ENCODE measurements around the gene AGBL3. TPM values are rescaled to one million over a fixed set of nuclear protein-coding genes. Genes with fewer than 3 reads are reported as not detected.

AGBL3 gene
- total RNA-seq, 1 donor from 2014 or later: 8.8 TPM

- H3K4me1 Mint-ChIP-seq (ENCODE audit: low read depth): no peaks in the 10 kb centered on the region
- no peak for DNase-seq (ENCODE audit: low spot score, unreplicated experiment)
- TF ChIP-seq CTCF (IDR thresholded peaks at IDR 0.05; ENCODE audit: unreplicated experiment): no peak
- H3K36me3 Mint-ChIP-seq (ENCODE audit: insufficient read depth): peaks cover 2% of the 10 kb centered on the region
- no peak overlapping the region for H3K4me3 Mint-ChIP-seq (ENCODE audit: low read depth)
- no peaks in the 10 kb centered on the region for H3K27me3 Mint-ChIP-seq
- no peak overlapping the region for H3K27ac Mint-ChIP-seq
- peaks cover 20% of the 10 kb centered on the region for H3K9me3 Mint-ChIP-seq (ENCODE audit: low read depth)
These were observed 143.3 kb downstream of the AGBL3 start for GRCh38 chr7:135129579-135129978.

GRCh38 chr7:135143885-135144668, 157.8 kb downstream of the AGBL3 start:
- no peak overlapping the region for H3K4me3 Mint-ChIP-seq (ENCODE audit: low read depth)
- no peak for TF ChIP-seq CTCF (IDR thresholded peaks at IDR 0.05; ENCODE audit: unreplicated experiment)
- DNase-seq (ENCODE audit: low spot score, unreplicated experiment): no peak
- no peak overlapping the region for H3K27ac Mint-ChIP-seq
- no peaks in the 10 kb centered on the region for H3K27me3 Mint-ChIP-seq
- no peaks in the 10 kb centered on the region for H3K36me3 Mint-ChIP-seq (ENCODE audit: insufficient read depth)
- H3K9me3 Mint-ChIP-seq (ENCODE audit: low read depth): peaks cover 11% of the 10 kb centered on the region
- H3K4me1 Mint-ChIP-seq (ENCODE audit: low read depth): peaks cover 8% of the 10 kb centered on the region

GRCh38 chr7:135147341-135147898, 161.1 kb downstream of the AGBL3 start:
- Mint-ChIP-seq H3K4me1 (ENCODE audit: low read depth) (peaks cover 8% of the 10 kb centered on the region), H3K27me3 (no peaks in the 10 kb centered on the region), H3K9me3 (ENCODE audit: low read depth) (no peaks in the 10 kb centered on the region), H3K36me3 (ENCODE audit: insufficient read depth) (no peaks in the 10 kb centered on the region), H3K4me3 (ENCODE audit: low read depth) (no peak overlapping the region), H3K27ac (no peak overlapping the region)
- no peak for DNase-seq (ENCODE audit: low spot score, unreplicated experiment)
- no peak for TF ChIP-seq CTCF (IDR thresholded peaks at IDR 0.05; ENCODE audit: unreplicated experiment)

- peaks cover 3% of the 10 kb centered on the region for H3K36me3 Mint-ChIP-seq (ENCODE audit: insufficient read depth)
- H3K4me1 Mint-ChIP-seq (ENCODE audit: low read depth): peaks cover 8% of the 10 kb centered on the region
- H3K9me3 Mint-ChIP-seq (ENCODE audit: low read depth): peaks cover 4% of the 10 kb centered on the region
- no peaks in the 10 kb centered on the region for H3K27me3 Mint-ChIP-seq
- DNase-seq (ENCODE audit: low spot score, unreplicated experiment): no peak
- H3K27ac Mint-ChIP-seq: no peak within 1 kb of the TSS
- no peak for TF ChIP-seq CTCF (IDR thresholded peaks at IDR 0.05; ENCODE audit: unreplicated experiment)
- no peak within 1 kb of the TSS for H3K4me3 Mint-ChIP-seq (ENCODE audit: low read depth)
These were observed 161.8 kb downstream of the AGBL3 start, which contains the start of gene TMEM140 for GRCh38 chr7:135147899-135148721. Gene TMEM140 (plus strand): TSS chr7:135148072. CDS start chr7:135164442, 16,370 bp downstream.
